ENCODE measurements around the gene CLDN9. TPM values are rescaled to one million over a fixed set of nuclear protein-coding genes. Genes with fewer than 3 reads are reported as not detected.

The CLDN9 gene
- total and polyA plus RNA-seq, 9 of the 15 experiments (the other 6 are each of a cell fraction or from before 2014, with no cell fraction given), result 0.12 to 0.44 (median 0.22) TPM; not detected in 4

GRCh38 chr16:3020604-3021448 is 8.1 kb downstream of the CLDN9 start (continued):
- TF ChIP-seq BRCA1 (IDR thresholded peaks at IDR 0.05) (no peak), BRCA1 (CRISPR knock-in tag; IDR thresholded peaks at IDR 0.05) (0 out of 2 replicates have a peak, but pooled peaks have one; percentile 81), ZNF197 (CRISPR knock-in tag; IDR thresholded peaks at IDR 0.05; ENCODE audit: low read depth) (no peak), SREBF2 (CRISPR knock-in tag; IDR thresholded peaks at IDR 0.05) (no peak), NCOA1 (IDR thresholded peaks at IDR 0.05; ENCODE audit: low read depth) (no peak), RNF2 (IDR thresholded peaks at IDR 0.05) (no peak), ZC3H4 (CRISPR knock-in tag; IDR thresholded peaks at IDR 0.05; ENCODE audit: borderline replicate concordance) (peak; percentile 88), HCFC1 (IDR thresholded peaks at IDR 0.05; ENCODE audit: low read depth, low read length) (no peak), MTF1 (CRISPR knock-in tag; IDR thresholded peaks at IDR 0.05; ENCODE audit: borderline replicate concordance) (no peak), HDGF (IDR thresholded peaks at IDR 0.05) (no peak), TBL1XR1 (IDR thresholded peaks at IDR 0.05; ENCODE audit: low read length in 2 of 2) (no peak), PHB2 (IDR thresholded peaks at IDR 0.05; ENCODE audit: low read depth) (no peak), ZKSCAN3 (CRISPR knock-in tag; IDR thresholded peaks at IDR 0.05) (no peak), YBX1 (IDR thresholded peaks at IDR 0.05) (no peak), ZNF121 (CRISPR knock-in tag; conservative IDR thresholded peaks at IDR 0.05) (no peak), SP1 (CRISPR knock-in tag; IDR thresholded peaks at IDR 0.05) (peak; percentile 63), SMAD1 (IDR thresholded peaks at IDR 0.05; ENCODE audit: low read depth, low read length, partially characterized antibody) (peak; percentile 19), NR0B1 (IDR thresholded peaks at IDR 0.05; ENCODE audit: partially characterized antibody) (no peak), ZBTB43 (CRISPR knock-in tag; IDR thresholded peaks at IDR 0.05) (no peak), THRAP3 (IDR thresholded peaks at IDR 0.05; ENCODE audit: borderline replicate concordance) (no peak), ZNF324 (CRISPR knock-in tag; IDR thresholded peaks at IDR 0.05) (no peak), BDP1 (IDR thresholded peaks at IDR 0.05; ENCODE audit: insufficient read depth, insufficient read length) (no peak), CREBBP (IDR thresholded peaks at IDR 0.05; ENCODE audit: low read depth, low read length) (no peak), CTCF (IDR thresholded peaks at IDR 0.05 in 2 of 3, conservative IDR thresholded peaks at IDR 0.05 in 1 of 3; ENCODE audit: insufficient read depth in 2 of 3, low read depth in 1 of 3, low read length in 3 of 3) (no peak; a peak in 1 of 6 replicates)
- TF ChIP-seq, protein P1, sequence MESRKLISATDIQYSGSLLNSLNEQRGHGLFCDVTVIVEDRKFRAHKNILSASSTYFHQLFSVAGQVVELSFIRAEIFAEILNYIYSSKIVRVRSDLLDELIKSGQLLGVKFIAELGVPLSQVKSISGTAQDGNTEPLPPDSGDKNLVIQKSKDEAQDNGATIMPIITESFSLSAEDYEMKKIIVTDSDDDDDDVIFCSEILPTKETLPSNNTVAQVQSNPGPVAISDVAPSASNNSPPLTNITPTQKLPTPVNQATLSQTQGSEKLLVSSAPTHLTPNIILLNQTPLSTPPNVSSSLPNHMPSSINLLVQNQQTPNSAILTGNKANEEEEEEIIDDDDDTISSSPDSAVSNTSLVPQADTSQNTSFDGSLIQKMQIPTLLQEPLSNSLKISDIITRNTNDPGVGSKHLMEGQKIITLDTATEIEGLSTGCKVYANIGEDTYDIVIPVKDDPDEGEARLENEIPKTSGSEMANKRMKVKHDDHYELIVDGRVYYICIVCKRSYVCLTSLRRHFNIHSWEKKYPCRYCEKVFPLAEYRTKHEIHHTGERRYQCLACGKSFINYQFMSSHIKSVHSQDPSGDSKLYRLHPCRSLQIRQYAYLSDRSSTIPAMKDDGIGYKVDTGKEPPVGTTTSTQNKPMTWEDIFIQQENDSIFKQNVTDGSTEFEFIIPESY (CRISPR knock-in tag; IDR thresholded peaks at IDR 0.05), result no peak
